DMS 273 (cell line): ENCODE results near the gene NACAD.

Experiments used
- DNase-seq: peaks from one replicate; lab custom pipeline; 2025; ENCODE audit not compliant: unreplicated experiment; lab: John Stamatoyannopoulos, UW

The NACAD gene, protein sequence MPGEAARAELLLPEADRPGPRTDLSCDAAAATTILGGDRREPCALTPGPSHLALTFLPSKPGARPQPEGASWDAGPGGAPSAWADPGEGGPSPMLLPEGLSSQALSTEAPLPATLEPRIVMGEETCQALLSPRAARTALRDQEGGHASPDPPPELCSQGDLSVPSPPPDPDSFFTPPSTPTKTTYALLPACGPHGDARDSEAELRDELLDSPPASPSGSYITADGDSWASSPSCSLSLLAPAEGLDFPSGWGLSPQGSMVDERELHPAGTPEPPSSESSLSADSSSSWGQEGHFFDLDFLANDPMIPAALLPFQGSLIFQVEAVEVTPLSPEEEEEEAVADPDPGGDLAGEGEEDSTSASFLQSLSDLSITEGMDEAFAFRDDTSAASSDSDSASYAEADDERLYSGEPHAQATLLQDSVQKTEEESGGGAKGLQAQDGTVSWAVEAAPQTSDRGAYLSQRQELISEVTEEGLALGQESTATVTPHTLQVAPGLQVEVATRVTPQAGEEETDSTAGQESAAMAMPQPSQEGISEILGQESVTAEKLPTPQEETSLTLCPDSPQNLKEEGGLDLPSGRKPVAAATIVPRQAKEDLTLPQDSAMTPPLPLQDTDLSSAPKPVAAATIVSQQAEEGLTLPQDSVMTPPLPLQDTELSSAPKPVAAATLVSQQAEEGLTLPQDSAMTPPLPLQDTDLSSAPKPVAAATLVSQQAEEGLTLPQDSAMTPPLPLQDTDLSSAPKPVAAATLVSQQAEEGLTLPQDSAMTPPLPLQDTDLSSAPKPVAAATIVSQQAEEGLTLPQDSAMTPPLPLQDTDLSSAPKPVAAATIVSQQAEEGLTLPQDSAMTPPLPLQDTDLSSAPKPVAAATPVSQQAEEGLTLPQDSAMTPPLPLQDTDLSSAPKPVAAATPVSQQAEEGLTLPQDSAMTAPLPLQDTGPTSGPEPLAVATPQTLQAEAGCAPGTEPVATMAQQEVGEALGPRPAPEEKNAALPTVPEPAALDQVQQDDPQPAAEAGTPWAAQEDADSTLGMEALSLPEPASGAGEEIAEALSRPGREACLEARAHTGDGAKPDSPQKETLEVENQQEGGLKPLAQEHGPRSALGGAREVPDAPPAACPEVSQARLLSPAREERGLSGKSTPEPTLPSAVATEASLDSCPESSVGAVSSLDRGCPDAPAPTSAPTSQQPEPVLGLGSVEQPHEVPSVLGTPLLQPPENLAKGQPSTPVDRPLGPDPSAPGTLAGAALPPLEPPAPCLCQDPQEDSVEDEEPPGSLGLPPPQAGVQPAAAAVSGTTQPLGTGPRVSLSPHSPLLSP (N-terminal part only)

GRCh38 chr7:45088821-45089340 is at the start of gene NACAD:
Gene NACAD (minus strand): TSS chr7:45088969. CDS start chr7:45088894, 75 bp downstream.
- peak; percentile 81 for DNase-seq

GRCh38 chr7:45136106-45137060 is 47.6 kb upstream of the NACAD start:
- DNase-seq, result peak; percentile 92

DNA sequence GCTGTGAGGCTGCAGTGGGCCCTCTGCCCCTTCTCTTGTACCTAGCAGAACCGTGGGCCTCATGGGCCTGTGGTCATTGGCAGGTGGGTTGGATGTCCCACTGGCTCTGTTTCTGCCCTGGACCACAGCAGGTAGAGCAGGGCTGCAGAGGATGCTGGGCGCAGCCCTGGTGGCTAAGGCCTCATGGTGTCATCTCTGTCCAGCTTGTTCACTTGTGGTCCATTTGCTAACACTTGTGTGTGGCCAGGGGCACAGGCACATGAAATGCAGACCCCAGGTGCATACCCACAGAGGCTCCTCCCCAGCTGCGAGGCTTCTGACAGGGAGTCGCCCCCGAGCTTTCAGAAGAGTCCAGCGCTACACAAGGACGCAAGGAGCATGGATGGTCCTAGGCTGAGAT is 45.1 kb upstream of the NACAD start:
- no peak for DNase-seq

GRCh38 chr7:45133352-45133751 is 44.6 kb upstream of the NACAD start:
- DNase-seq, result no peak

DNA sequence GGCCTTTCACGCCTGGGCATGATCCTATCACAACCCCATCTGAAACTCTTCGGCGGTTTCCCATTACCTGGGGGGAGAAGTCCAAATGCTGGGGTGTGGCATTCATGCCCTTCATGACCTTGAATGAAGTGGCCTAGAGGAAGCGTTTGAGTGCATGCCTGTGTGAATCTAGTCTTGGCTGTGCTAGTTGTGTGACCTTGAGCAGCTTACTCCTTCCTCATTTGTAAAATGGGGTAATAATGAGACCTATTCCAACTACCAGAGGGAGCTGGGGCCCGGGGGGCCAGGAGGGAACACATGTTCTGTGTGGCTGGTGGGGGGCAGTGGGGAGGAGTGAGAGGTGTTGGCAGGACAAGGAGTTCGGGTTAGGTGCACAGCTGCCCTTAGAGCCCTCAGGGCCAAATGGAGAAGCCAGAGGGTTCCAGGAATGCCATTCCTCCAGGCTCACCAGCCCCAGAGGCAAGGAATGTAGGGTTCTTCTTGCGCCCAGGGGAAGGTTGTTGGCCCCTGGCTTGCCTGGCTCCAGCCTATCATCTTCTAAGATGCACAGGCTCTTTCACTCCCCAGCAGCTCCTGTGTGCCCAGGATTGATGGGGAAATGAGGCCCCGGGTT is 44.0 kb upstream of the NACAD start:
- DNase-seq, result no peak

DNA sequence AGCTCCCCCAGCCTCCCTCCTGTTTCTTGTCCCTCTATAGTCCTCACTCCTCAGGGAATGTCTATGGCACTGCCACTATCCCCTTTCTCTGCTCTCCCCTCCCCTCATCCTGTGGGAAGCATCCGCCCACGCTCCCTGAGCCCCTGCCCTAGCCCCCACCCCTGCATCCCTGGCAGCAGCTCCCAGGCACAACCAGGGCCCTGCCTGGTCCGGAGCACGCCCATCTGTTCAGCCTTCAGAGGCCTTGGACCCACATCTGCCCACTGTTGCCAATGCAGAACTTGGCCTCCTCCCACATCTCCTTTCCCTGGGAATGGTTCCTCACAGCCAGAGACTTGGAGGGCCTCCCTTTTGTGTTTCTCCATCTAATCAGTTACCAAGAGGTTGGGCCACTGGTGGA is 43.1 kb upstream of the NACAD start:
- DNase-seq, result peak; percentile 68

DNA sequence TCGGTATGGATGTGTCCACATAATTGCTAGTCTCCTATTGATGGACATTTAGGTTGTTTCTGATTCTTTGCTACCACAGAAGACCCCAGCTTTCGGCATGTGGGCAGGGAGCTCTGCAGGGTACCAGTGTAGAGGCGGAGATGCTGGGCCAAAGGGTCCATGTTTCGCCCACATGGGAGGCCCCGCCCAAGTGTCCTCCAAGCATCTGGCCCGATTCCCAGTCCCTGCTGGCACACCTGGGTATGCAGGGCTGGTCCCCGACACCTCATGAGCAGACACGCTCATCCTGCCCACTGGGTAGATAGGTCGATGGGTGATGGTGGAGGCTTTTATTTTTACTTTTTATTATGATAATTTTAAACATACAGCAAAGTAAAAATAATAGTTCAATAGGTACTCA is 42.1 kb upstream of the NACAD start:
- DNase-seq, result no peak

DNA sequence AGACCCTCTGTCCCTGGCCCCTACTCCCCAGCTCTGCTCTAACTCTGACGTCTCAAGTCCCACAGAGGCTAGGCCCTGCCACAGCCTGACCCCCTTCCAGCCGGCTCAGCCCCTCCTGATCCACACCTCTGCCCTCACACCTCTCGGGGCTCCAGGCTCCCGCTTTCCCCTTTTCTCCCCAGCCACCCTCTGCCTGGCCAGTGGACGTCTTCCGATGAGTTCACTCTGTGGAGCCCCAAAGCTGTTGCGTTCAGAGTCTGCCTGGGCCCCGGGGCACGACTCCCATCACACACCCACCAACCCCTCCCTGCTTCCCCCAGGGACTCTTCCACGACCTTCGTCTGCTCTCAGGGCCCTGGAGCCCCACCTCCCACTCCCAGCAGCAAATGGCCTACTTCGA is 41.1 kb upstream of the NACAD start:
- no peak for DNase-seq

DNA sequence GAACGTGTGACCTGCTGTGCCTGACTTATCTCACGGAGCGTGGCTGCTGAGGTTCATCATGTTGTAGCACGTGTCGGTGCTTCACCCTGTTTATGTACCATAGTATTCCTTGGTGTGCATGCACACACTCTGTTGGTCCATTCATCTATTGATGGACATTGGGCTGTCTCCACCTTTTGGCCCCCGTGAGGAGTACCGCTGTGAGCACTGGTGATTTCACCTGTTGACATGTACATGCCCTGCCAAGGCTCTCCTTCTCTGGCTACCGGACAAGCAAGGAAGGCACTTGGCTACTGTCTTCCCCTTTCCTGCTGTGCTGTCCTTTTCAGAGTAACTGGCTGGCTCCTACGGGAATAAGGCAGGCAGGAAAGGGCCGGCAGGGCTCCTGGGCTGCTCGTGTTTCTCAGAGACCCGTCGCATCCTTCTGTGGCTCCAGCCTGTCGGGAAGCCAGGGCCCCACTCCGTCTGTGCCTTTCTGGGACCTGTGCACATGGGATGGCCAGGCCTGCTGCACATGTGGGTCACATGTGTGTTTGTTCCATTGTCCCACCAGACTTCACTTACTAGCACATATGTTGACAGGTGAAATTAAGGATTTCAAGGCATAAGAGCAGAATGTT is 40.5 kb upstream of the NACAD start:
- no peak for DNase-seq

DNA sequence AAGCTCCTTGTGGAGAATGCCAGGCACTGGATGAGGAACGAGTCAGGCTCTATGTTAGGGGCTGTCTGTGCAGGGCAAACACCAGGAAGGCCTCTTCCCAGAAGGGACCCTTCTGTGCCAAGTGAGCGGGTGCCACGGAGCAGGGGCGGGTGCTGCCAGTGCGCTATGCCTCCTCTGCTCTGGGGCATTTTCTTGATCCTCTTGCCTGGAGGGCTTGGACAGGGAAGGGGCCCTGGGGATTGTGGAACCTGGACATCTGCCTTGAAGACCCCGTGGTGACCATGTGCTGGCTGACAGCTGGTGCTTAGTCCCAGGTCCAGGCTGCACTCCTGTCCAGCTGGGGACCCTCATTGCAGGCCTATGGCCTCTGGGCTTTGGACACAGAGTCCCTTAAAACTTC is 38.2 kb upstream of the NACAD start:
- peak; percentile 28 for DNase-seq

GRCh38 chr7:45126201-45126600 is 37.4 kb upstream of the NACAD start:
- no peak for DNase-seq

GRCh38 chr7:45125193-45125904 is 36.6 kb upstream of the NACAD start:
- DNase-seq, result peak; percentile 65

DNA sequence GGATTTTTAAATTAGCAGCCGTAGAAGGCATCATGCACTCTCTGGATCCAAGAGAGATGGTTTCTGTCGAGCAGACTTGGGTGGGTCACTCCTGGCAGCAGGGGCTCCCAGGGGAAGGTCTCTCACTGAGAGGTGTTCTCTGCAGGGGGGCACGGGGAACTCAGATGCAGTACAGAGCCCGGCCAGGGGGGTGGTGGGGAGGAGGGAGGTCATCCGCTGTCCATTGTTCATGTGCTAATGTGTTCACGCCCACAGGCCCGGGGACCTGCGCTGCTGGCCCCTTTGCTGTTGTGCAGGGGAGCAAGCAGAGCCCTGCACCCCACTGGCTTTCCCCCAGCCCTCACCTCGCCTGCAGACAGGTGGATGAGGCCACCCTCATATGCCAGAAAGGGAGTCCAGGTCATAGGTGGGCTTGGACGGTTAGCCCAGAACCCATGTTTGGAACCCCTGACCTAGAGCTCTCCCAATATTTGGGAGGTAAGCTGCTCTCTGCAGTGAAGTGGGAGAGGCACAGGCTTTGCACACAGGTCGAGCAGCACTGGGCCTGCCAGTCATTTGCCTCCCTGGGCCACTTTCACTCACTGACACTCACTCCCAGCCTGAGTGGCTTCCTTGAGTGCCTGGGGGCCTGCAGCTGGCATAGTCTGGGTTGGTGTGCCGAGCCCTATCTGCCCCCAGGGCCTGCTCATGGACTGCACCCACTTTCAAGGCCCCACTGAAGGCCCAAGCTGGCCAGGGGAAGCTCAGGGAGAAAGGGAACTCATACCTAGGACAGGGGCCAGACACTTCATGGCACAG is 35.3 kb upstream of the NACAD start:
- DNase-seq, result no peak

GRCh38 chr7:45122975-45123860 is 34.4 kb upstream of the NACAD start:
- no peak for DNase-seq

- DNase-seq, result no peak
Observed at GRCh38 chr7:45119550-45119949, 30.8 kb upstream of the NACAD start.

DNA sequence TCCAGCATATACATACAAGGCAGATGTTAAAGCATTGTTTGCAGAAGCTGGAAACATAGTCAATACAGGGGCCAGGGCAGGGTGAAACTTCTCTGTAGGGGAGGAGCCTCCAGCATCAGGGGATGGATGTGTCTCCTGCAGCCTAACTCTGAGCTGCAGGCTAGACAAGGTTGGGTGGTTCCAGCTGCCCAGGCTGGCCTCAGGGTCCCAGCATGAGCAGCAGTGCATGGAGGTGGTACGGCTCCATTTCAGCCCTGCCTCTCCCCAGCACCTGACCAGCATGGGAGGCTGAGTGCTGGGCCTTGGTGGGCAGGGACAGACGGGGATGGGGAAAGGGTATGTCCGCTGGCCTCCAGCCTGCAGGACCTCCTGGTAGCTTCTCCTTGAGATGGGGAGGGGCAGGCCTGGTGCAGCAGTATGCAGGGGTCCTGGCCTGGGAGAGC is 30.1 kb upstream of the NACAD start:
- DNase-seq, result no peak
